ENCODE measurements around the gene IL19.

- TF ChIP-seq POLR2A (IDR thresholded peaks at IDR 0.05): no peak
- TF ChIP-seq, protein P1, sequence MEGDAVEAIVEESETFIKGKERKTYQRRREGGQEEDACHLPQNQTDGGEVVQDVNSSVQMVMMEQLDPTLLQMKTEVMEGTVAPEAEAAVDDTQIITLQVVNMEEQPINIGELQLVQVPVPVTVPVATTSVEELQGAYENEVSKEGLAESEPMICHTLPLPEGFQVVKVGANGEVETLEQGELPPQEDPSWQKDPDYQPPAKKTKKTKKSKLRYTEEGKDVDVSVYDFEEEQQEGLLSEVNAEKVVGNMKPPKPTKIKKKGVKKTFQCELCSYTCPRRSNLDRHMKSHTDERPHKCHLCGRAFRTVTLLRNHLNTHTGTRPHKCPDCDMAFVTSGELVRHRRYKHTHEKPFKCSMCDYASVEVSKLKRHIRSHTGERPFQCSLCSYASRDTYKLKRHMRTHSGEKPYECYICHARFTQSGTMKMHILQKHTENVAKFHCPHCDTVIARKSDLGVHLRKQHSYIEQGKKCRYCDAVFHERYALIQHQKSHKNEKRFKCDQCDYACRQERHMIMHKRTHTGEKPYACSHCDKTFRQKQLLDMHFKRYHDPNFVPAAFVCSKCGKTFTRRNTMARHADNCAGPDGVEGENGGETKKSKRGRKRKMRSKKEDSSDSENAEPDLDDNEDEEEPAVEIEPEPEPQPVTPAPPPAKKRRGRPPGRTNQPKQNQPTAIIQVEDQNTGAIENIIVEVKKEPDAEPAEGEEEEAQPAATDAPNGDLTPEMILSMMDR (IDR thresholded peaks at IDR 0.05): no peak
Observed at GRCh38 chr1:206851341-206852010, 80.9 kb downstream of the IL19 start.
